ENCODE measurements around the gene CARD14. TPM values are rescaled to one million over a fixed set of nuclear protein-coding genes. Genes with fewer than 3 reads are reported as not detected.
"Not testable (repeated sequence)": the region's sequence is repeated elsewhere in the genome, so short reads cannot be mapped to it uniquely, and the experiment has no call there.

CARD14 gene
- total and polyA plus RNA-seq, 9 donors: 0.27 to 1.5 (median 0.56) TPM

DNA sequence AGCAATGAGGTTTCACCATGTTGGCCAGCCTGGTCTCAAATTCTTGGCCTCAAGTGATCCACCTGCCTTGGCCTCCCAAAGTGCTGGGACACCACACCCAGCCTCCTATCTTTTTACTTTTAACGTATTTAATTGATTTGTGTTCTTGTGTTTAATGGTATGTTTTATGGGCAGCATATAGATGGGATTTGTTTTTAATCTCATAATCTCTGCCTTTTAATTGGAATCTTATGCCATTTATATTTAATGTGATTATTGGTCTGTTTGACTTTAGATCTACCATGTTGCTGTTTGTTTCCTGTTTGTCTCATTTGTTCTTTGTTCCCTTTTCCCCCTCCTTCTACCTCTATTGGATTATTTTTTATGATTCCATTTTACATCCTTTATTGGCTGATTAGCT is 62.6 kb downstream of the CARD14 start:
- no peaks in the 10 kb centered on the region for H3K4me1 ChIP-seq (ENCODE audit: control insufficient read depth, insufficient read depth, low read length)
- peaks cover 17% of the 10 kb centered on the region for H3K9me3 ChIP-seq (replicated peaks; ENCODE audit: control insufficient read depth, low read depth, low read length)
- peaks cover 43% of the 10 kb centered on the region for H3K36me3 ChIP-seq (ENCODE audit: control insufficient read depth, insufficient read depth, low read length)
- DNase-seq: no peak
- no peaks in the 10 kb centered on the region for H3K27me3 ChIP-seq (ENCODE audit: control insufficient read depth, insufficient read depth, low read length)
- no CpG with 5 or more reads among the region's 1 CpG for WGBS (ENCODE audit: insufficient coverage)
- H3K27ac ChIP-seq (ENCODE audit: low read length): no peak overlapping the region
- H3K4me3 ChIP-seq (ENCODE audit: low read length): no peak overlapping the region

DNA sequence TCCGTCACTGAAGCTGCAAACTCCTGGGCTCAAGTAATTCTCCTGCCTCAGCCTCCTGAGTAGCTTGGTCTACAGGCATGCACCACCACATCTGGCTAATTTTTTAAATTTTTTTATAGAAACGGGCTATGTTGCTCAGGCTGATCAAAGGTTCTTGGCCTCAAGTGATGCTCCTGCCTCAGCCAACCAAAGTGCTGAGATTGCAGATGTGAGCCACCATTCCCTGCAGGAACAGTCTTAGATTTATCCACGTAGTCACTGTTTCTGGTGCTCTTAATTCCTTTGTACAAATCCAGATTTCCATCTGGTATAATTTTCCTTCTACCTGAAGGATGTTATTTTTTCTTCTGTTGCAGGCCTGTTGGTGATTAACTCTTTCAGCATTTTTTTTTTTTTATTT is 63.4 kb downstream of the CARD14 start:
- H3K4me3 ChIP-seq (ENCODE audit: low read length): no peak overlapping the region
- no peak for DNase-seq
- H3K4me1 ChIP-seq (ENCODE audit: control insufficient read depth, insufficient read depth, low read length): no peaks in the 10 kb centered on the region
- H3K27ac ChIP-seq (ENCODE audit: low read length): no peak overlapping the region
- peaks cover 45% of the 10 kb centered on the region for H3K36me3 ChIP-seq (ENCODE audit: control insufficient read depth, insufficient read depth, low read length)
- WGBS (ENCODE audit: insufficient coverage): 89% methylated on average over 1 of the region's 3 CpGs
- peaks cover 17% of the 10 kb centered on the region for H3K9me3 ChIP-seq (replicated peaks; ENCODE audit: control insufficient read depth, low read depth, low read length)
- no peaks in the 10 kb centered on the region for H3K27me3 ChIP-seq (ENCODE audit: control insufficient read depth, insufficient read depth, low read length)

DNA sequence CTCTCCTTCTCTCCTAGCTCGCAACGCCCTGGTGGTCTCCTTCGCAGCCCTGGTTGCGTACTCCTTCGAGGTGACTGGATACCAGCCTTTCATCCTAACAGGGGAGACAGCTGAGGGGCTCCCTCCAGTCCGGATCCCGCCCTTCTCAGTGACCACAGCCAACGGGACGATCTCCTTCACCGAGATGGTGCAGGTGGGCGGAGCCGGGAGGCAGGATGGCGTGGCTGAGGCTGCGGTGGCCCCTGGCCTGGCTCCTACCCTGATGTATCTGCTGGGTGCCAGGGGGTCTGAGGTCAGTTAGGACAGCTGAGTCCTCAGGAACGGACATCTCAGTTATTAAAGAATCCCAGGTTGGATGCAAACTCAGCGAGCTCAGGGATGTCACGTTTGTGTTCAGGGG is 67.1 kb downstream of the CARD14 start:
- DNase-seq: no peak
- Histone ChIP-seq H3K4me3 (ENCODE audit: low read length) (no peak overlapping the region), H3K27me3 (ENCODE audit: control insufficient read depth, insufficient read depth, low read length) (no peaks in the 10 kb centered on the region), H3K9me3 (replicated peaks; ENCODE audit: control insufficient read depth, low read depth, low read length) (peaks cover 17% of the 10 kb centered on the region), H3K36me3 (ENCODE audit: control insufficient read depth, insufficient read depth, low read length) (peaks cover 47% of the 10 kb centered on the region), H3K27ac (ENCODE audit: low read length) (no peak overlapping the region), H3K4me1 (ENCODE audit: control insufficient read depth, insufficient read depth, low read length) (no peaks in the 10 kb centered on the region)
- 80% methylated on average over 16 of the region's 17 CpGs for WGBS (ENCODE audit: insufficient coverage)

DNA sequence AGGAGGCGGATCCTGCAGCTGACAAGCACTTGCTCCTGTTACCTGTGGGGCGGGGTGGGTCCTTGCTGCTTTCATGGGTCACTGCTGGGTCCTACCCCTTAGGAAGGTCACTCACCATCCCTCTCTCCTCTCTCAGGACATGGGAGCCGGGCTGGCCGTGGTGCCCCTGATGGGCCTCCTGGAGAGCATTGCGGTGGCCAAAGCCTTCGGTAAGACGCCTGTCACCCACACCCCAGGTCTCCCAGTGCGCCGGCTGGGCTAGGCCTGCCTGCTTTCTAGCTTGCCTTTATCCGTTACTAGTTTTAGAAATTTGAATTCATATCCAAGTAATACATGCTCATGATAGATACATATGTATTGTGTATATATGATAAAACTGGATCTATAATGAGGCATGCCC is 67.6 kb downstream of the CARD14 start:
- peaks cover 50% of the 10 kb centered on the region for H3K36me3 ChIP-seq (ENCODE audit: control insufficient read depth, insufficient read depth, low read length)

DNA sequence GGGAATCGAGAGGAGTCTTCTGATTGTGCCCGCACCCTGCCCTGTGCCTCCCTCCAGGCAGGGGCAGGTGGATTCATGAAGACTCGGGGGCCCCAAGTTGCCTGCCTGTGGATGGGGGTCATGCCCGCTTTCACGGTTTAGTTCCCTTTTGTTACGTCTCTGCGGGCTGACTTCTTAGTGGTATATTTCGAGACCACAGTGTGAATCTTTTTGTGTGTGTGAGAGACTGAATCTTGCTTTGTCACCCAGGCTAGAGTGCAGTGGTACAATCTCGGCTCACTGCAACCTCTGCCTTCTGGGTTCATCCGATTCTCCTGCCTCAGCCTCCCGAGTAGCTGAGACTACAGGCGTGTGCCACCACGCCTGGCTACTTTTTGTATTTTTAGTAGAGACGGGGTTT is 72.7 kb downstream of the CARD14 start:
- Histone ChIP-seq H3K4me1 (ENCODE audit: control insufficient read depth, insufficient read depth, low read length) (no peaks in the 10 kb centered on the region), H3K4me3 (ENCODE audit: low read length) (no peak overlapping the region), H3K9me3 (replicated peaks; ENCODE audit: control insufficient read depth, low read depth, low read length) (no peaks in the 10 kb centered on the region), H3K27ac (ENCODE audit: low read length) (no peak overlapping the region), H3K27me3 (ENCODE audit: control insufficient read depth, insufficient read depth, low read length) (no peaks in the 10 kb centered on the region), H3K36me3 (ENCODE audit: control insufficient read depth, insufficient read depth, low read length) (peaks cover 52% of the 10 kb centered on the region)
- DNase-seq: no peak
- WGBS (ENCODE audit: insufficient coverage): 94% methylated on average over 3 of the region's 14 CpGs

More for the DNA sequence above, 67.6 kb downstream of the CARD14 start:
- no peak for DNase-seq
- H3K4me3 ChIP-seq (ENCODE audit: low read length): no peak overlapping the region
- 93% methylated on average over 4 of the region's 10 CpGs for WGBS (ENCODE audit: insufficient coverage)
- no peaks in the 10 kb centered on the region for H3K27me3 ChIP-seq (ENCODE audit: control insufficient read depth, insufficient read depth, low read length)
- H3K9me3 ChIP-seq (replicated peaks; ENCODE audit: control insufficient read depth, low read depth, low read length): peaks cover 14% of the 10 kb centered on the region
- no peaks in the 10 kb centered on the region for H3K4me1 ChIP-seq (ENCODE audit: control insufficient read depth, insufficient read depth, low read length)
- H3K27ac ChIP-seq (ENCODE audit: low read length): no peak overlapping the region

DNA sequence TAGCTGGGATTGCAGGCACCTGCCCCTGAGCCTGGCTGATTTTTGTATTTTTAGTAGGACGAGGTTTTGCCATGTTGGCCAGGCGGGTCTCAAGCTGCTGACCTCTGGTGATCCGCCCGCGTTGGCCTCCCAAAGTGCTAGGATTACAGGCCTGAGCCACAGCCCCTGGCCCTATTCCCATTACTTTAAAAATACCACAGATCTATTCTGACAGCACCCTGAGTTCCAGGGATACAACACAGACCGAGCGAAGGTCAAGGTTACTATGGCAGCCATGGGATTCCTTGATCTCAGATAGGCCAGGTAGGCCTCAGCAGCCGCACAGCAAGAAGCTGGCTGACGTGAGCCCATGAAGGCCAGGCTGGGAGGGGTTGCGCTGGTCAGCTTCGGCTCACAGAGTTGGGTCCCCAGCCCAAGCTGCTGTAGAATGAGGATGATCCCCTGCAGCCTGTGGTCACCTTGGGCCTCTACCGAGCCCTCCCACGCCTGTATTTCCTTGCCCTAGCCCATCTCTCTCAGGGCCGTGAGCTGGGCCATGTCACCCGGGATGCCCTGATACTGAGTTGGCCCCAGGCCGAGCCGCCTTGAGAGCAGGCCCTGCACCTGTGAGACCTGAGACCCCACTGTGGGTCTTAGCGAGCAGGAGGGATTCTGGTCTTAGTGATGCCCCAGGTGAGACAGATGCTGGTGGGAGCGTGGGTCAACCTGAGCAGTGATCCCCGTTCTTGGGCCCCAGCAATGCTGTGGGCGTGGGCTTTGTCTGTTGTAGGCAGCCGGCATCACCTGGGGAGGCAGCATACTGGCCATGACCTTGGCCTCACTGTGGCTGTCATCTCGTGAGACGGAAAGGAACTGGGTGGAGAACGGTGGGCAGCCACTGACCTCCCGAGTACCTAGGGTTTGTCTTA is 74.0 kb downstream of the CARD14 start:
- DNase-seq: no peak
- no peak overlapping the region for H3K27ac ChIP-seq (ENCODE audit: low read length)
- no peaks in the 10 kb centered on the region for H3K27me3 ChIP-seq (ENCODE audit: control insufficient read depth, insufficient read depth, low read length)
- 83% methylated on average over 16 of the region's 26 CpGs for WGBS (ENCODE audit: insufficient coverage)
- no peaks in the 10 kb centered on the region for H3K9me3 ChIP-seq (replicated peaks; ENCODE audit: control insufficient read depth, low read depth, low read length)
- H3K4me1 ChIP-seq (ENCODE audit: control insufficient read depth, insufficient read depth, low read length): no peaks in the 10 kb centered on the region
- no peak overlapping the region for H3K4me3 ChIP-seq (ENCODE audit: low read length)
- H3K36me3 ChIP-seq (ENCODE audit: control insufficient read depth, insufficient read depth, low read length): peaks cover 50% of the 10 kb centered on the region

DNA sequence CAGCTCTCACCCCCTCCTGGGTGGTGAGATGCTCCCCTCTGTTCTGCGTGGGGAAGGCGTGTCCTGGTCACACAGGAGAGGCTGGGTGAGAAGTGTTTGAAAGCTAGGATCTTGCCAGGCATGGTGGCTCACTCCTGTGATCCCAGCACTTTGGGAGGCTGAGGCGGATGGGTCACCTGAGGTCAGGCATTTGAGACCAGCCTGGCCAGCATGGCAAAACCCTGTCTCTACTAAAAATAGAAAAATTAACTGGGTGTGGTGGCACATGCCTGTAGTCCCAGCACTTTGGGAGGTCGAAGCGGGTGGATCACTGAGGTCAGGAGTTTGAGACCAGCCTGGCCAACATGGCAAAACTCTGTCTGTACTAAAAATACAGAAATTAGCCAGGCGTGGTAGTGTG is 74.6 kb downstream of the CARD14 start:
- WGBS (ENCODE audit: insufficient coverage): 92% methylated on average over 5 of the region's 6 CpGs
- H3K27me3 ChIP-seq (ENCODE audit: control insufficient read depth, insufficient read depth, low read length); DNase-seq; H3K9me3 ChIP-seq (replicated peaks; ENCODE audit: control insufficient read depth, low read depth, low read length); H3K27ac ChIP-seq (ENCODE audit: low read length); H3K4me3 ChIP-seq (ENCODE audit: low read length); H3K4me1 ChIP-seq (ENCODE audit: control insufficient read depth, insufficient read depth, low read length): not testable (repeated sequence)
- peaks cover 57% of the 10 kb centered on the region for H3K36me3 ChIP-seq (ENCODE audit: control insufficient read depth, insufficient read depth, low read length)

DNA sequence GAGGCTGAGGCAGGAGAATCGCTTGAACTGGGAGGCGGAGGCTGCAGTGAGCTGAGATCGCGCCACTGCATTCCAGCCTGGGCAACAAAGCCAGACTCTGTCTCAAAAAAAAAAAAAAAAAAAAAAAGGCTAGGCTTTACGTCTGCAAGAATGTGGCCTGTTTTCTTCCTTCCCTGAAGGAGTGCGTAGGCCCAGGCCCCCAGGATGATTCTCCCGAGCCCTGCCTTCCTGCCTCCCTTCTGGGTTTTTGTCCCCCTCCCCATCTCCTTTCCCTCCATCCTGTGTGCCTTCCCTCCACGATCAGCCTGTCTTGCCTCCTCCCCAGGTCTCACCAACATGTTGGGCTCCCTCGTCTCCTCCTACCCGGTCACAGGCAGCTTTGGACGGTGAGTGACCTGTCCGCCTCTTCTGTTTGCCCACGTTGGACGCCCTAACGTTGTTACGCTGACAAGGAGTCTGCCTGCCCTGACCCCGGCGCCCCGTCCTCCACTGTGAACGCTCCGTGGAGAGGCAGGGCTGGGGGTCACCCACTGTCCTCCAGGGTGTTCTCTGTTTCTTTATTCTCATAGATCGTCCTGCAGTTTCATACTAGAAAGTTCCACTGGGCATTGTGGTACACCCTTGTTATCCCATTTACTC is 75.2 kb downstream of the CARD14 start:
- no peak for DNase-seq
- 80% methylated on average over 20 of the region's 22 CpGs for WGBS (ENCODE audit: insufficient coverage)
- Histone ChIP-seq H3K36me3 (ENCODE audit: control insufficient read depth, insufficient read depth, low read length) (peaks cover 56% of the 10 kb centered on the region), H3K4me3 (ENCODE audit: low read length) (no peak overlapping the region), H3K9me3 (replicated peaks; ENCODE audit: control insufficient read depth, low read depth, low read length) (no peaks in the 10 kb centered on the region), H3K27me3 (ENCODE audit: control insufficient read depth, insufficient read depth, low read length) (no peaks in the 10 kb centered on the region), H3K27ac (ENCODE audit: low read length) (no peak overlapping the region), H3K4me1 (ENCODE audit: control insufficient read depth, insufficient read depth, low read length) (no peaks in the 10 kb centered on the region)

DNA sequence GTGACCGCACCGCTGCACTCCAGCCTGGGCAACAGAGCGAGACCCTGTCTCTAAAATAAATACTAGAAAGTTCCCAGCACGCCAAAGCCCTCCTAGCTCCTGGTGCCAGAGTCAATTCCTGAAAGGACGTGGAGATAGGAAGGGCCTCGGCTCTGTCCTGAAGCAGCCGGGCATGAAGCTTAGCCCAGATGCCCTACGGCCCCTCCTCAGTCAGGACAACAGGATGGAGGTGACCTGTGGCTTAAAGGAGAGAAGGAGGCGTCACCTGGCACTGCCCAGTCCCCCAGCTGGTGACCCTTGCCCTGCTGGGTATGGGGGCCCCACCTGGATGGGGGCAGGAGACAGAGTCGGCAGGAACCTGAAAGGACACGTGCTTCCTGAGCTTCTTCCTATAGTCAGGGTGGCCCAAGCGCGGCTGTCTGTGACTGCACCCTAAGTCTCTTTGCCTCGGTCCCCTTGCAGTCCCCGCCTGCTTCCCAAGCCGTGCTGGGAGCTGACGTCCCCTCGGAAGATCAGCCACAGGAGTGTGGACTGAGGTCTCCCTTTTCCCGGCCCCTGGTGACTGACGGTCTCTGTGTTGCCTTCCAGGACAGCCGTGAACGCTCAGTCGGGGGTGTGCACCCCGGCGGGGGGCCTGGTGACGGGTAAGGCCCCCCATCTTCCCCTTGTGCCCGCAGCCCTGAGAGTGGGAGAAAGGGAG is 75.9 kb downstream of the CARD14 start:
- Histone ChIP-seq H3K4me1 (ENCODE audit: control insufficient read depth, insufficient read depth, low read length) (no peaks in the 10 kb centered on the region), H3K4me3 (ENCODE audit: low read length) (no peak overlapping the region), H3K27me3 (ENCODE audit: control insufficient read depth, insufficient read depth, low read length) (no peaks in the 10 kb centered on the region), H3K27ac (ENCODE audit: low read length) (no peak overlapping the region), H3K9me3 (replicated peaks; ENCODE audit: control insufficient read depth, low read depth, low read length) (no peaks in the 10 kb centered on the region), H3K36me3 (ENCODE audit: control insufficient read depth, insufficient read depth, low read length) (peaks cover 59% of the 10 kb centered on the region)
- WGBS (ENCODE audit: insufficient coverage): 87% methylated on average over 22 of the region's 27 CpGs
- no peak for DNase-seq

DNA sequence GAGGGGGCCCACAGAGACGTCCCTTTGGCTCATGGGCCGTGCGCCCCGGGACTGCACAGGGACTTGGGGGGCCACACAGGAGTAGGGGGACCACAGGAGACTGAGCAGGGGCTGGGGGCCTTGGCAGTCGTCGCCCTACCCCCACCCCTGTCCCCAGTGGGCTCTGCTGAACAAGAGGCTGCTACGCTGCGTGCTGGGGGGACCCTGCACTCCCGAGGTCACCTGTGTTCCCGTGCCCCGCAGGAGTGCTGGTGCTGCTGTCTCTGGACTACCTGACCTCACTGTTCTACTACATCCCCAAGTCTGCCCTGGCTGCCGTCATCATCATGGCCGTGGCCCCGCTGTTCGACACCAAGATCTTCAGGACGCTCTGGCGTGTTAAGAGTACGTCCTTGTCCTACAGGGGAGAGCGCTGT is 76.4 kb downstream of the CARD14 start:
- 92% methylated on average over 18 of the region's 19 CpGs for WGBS (ENCODE audit: insufficient coverage)
- Histone ChIP-seq H3K4me3 (ENCODE audit: low read length) (no peak overlapping the region), H3K36me3 (ENCODE audit: control insufficient read depth, insufficient read depth, low read length) (peaks cover 57% of the 10 kb centered on the region), H3K27me3 (ENCODE audit: control insufficient read depth, insufficient read depth, low read length) (no peaks in the 10 kb centered on the region), H3K9me3 (replicated peaks; ENCODE audit: control insufficient read depth, low read depth, low read length) (no peaks in the 10 kb centered on the region), H3K27ac (ENCODE audit: low read length) (no peak overlapping the region), H3K4me1 (ENCODE audit: control insufficient read depth, insufficient read depth, low read length) (no peaks in the 10 kb centered on the region)
- DNase-seq: no peak

Measured in muscle of leg (tissue), 11 donors.